Measurements from ENCODE around the gene ARHGAP6. TPM values are rescaled to one million over a fixed set of nuclear protein-coding genes. Genes with fewer than 3 reads are reported as not detected.

Gene ARHGAP6
- total RNA-seq, 4 donors from 2014 or later, result 2.7 to 9.1 (median 4.3) TPM

DNA sequence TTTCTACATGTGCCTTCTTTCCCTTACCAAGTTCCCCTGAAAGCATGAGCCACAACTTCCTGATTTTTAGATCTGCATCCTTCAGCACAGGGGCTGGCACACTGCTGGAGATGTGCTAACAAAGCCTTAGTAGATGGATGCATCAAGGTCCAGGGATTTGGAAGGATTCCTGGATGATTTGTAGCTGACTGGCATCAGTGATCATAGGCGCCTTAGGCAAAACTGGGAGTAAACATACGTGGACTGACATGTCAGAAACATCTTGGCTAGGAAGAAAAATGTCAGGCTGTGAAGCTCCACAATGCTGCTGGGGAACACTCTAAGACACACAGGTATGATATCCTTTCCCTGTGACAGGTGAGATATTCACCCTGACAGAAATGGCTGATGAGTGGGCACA, 216.1 kb downstream of the ARHGAP6 start:
- intact Hi-C loops (cut with DNase I; ENCODE audit: low total_unique reads), result no loop called here
- TF ChIP-seq POLR2A (IDR thresholded peaks at IDR 0.05), result no peak
- TF ChIP-seq, protein P1, sequence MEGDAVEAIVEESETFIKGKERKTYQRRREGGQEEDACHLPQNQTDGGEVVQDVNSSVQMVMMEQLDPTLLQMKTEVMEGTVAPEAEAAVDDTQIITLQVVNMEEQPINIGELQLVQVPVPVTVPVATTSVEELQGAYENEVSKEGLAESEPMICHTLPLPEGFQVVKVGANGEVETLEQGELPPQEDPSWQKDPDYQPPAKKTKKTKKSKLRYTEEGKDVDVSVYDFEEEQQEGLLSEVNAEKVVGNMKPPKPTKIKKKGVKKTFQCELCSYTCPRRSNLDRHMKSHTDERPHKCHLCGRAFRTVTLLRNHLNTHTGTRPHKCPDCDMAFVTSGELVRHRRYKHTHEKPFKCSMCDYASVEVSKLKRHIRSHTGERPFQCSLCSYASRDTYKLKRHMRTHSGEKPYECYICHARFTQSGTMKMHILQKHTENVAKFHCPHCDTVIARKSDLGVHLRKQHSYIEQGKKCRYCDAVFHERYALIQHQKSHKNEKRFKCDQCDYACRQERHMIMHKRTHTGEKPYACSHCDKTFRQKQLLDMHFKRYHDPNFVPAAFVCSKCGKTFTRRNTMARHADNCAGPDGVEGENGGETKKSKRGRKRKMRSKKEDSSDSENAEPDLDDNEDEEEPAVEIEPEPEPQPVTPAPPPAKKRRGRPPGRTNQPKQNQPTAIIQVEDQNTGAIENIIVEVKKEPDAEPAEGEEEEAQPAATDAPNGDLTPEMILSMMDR (IDR thresholded peaks at IDR 0.05), result no peak
- H3K4me3 ChIP-seq (ENCODE audit: low read depth, poor library complexity, severe bottlenecking), result no peak overlapping the region
- DNase-seq (ENCODE audit: low spot score in 2 of 2), result no peak
- 46 to 63% methylated on average over 2 of the region's 2 CpGs for WGBS, 2 donors

DNA sequence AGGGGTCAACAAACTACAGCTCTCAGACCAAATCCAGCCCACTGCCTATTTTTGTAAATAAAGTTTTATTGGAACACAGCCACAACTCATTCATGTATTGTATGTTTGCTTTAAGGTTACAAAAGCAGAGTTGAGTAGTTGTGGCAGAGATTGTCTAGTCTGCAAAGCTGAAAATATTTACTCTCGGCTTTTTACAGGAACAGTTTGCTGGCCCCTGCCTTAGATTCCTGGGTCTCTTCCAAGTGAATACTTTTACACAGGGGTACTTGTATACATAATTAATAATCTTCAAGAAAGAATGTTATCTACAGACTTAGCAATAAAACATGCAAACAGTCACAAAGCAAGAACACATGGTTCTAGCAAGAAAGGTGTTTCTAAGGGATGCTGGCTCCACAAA, 218.3 kb downstream of the ARHGAP6 start:
- WGBS, 2 donors, result 47 to 80% methylated on average over 1 of the region's 1 CpG
- H3K4me3 ChIP-seq (ENCODE audit: low read depth, poor library complexity, severe bottlenecking), result no peak overlapping the region
- intact Hi-C loops (cut with DNase I; ENCODE audit: low total_unique reads), result no loop called here
- no peak for TF ChIP-seq POLR2A (IDR thresholded peaks at IDR 0.05)
- TF ChIP-seq, protein P1 (IDR thresholded peaks at IDR 0.05), result no peak
- DNase-seq (ENCODE audit: low spot score in 2 of 2), result no peak

DNA sequence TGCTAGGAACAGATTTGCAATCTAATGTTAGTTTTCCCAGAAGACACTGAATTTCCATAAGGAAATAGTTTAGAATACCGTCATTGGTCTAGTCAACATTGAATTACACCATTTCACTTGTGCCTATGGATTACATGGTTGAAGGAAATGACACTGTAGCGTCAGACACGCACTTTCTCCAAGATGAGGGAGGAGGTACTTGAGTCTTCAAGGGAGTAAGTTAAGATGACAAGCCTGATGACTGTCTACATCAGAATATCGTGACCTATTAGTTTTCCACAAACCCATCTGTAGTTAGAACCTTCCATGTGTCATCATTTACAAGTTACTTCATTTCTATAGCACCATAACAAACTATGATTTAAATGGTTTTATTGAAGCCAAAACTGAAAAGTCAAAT, 218.8 kb downstream of the ARHGAP6 start:
- H3K4me3 ChIP-seq (ENCODE audit: low read depth, poor library complexity, severe bottlenecking), result no peak overlapping the region
- no peak for TF ChIP-seq POLR2A (IDR thresholded peaks at IDR 0.05)
- TF ChIP-seq, protein P1 (IDR thresholded peaks at IDR 0.05), result no peak
- no peak for DNase-seq (ENCODE audit: low spot score in 2 of 2)
- 54 to 73% methylated on average over 4 of the region's 4 CpGs for WGBS, 2 donors
- intact Hi-C loops (cut with DNase I; ENCODE audit: low total_unique reads), result no loop called here

DNA sequence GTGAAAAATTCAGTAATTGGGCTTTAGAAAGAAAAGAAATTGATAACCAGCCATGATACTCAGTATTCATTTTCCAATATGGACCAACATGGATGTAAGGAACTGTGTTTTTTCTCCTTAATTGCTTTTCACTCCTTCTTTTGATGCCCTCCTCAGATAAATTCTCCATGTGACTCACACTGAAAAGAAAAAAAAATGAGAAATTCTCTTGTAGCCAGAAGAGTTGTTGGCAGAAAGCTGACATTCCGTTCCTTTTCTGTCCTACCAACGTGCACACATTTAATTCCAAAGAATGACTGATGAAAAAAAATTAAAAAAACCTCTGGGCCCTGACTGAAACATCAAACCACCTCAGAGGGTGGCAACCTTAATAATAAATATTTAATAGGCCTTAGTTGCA, 219.4 kb downstream of the ARHGAP6 start:
- intact Hi-C loops (cut with DNase I; ENCODE audit: low total_unique reads), result no loop called here
- no peak overlapping the region for H3K4me3 ChIP-seq (ENCODE audit: low read depth, poor library complexity, severe bottlenecking)
- 16 to 30% methylated on average over 2 of the region's 2 CpGs for WGBS, 2 donors
- no peak for DNase-seq (ENCODE audit: low spot score in 2 of 2)
- TF ChIP-seq POLR2A (IDR thresholded peaks at IDR 0.05), result no peak
- TF ChIP-seq, protein P1 (IDR thresholded peaks at IDR 0.05), result no peak

DNA sequence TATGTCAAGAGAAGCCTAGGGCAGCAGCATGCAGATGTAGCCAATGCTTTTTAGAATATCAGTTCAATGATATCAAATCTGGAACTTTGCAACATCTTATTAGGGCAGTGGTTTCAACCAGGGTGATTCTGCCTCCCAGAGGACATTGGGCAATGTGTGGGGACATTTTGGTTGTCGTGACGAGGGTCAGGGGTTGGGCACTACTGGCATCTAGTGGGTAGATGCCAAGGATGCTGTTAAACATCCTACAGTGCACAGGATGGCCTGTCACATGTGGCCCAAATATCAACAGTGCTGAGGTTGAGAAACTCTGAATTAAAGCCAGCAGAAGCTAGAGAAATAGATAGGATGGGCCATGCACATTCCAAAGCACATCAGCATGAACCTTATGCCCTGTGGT, 220.2 kb downstream of the ARHGAP6 start:
- no peak overlapping the region for H3K4me3 ChIP-seq (ENCODE audit: low read depth, poor library complexity, severe bottlenecking)
- 65 to 78% methylated on average over 2 of the region's 2 CpGs for WGBS, 2 donors
- no peak for DNase-seq (ENCODE audit: low spot score in 2 of 2)
- TF ChIP-seq POLR2A (IDR thresholded peaks at IDR 0.05), result no peak
- TF ChIP-seq, protein P1 (IDR thresholded peaks at IDR 0.05), result no peak
- intact Hi-C loops (cut with DNase I; ENCODE audit: low total_unique reads), result no loop called here

DNA sequence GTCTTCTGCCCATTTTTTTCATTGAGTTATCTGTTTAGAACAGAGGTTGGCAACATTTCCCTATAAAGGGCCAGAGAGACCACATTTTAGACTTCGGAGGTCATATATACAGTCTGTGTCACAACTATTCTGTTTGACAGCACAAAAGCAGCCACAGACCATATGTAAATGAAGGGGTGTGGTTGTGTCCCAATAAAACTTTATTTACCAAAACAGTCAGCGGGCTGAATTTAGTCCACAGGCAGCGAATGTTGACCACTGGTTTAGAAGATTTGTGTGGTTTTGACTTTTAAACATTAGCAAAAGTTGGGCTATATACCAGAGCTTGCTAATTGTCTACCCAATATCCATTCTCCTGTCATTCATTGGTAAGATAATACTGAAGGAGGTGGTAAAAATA, 221.7 kb downstream of the ARHGAP6 start:
- TF ChIP-seq, protein P1 (IDR thresholded peaks at IDR 0.05), result no peak
- no peak for TF ChIP-seq POLR2A (IDR thresholded peaks at IDR 0.05)
- DNase-seq (ENCODE audit: low spot score in 2 of 2), result no peak
- H3K4me3 ChIP-seq (ENCODE audit: low read depth, poor library complexity, severe bottlenecking), result no peak overlapping the region
- 47 to 91% methylated on average over 3 of the region's 3 CpGs for WGBS, 2 donors
- intact Hi-C loops (cut with DNase I; ENCODE audit: low total_unique reads), result no loop called here

Measured in lower leg skin (tissue), 4 donors.